ENCODE measurements around the gene FARS2. TPM values are rescaled to one million over a fixed set of nuclear protein-coding genes. Genes with fewer than 3 reads are reported as not detected.

Gene FARS2
- total and polyA plus RNA-seq, 2 donors (not counting 3 experiments of a cell fraction or from before 2014, with no cell fraction given) = 20.2 to 20.5 TPM

DNA sequence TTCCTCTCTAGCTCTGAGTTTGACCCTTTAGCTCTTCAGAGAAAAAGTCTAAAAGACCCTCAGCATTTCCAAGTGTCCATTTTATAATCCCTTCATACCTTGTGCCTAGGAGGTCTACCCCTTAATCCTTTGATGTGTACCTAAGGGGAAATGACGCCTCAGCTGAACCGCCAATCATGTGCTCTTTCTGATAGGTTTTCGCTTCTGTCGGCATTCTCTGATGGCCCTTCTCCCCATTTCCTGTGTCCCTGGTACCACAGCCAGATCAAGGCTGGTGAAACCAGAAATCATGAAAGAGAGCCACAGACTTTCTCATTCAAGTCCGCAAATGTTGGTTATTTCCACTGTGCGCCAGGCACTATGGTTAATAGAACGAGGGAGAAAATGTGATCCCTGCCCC lies 333.9 kb downstream of the FARS2 start:
- CTCF ChIA-PET = interaction anchor here (0.6 to 1.0 kb wide), 2 partner anchors 10 to 124 kb away, joined by 3 to 4 read pairs; no protein-coding TSS in a partner anchor
- Histone ChIP-seq H3K27me3 (ENCODE audit: control insufficient read depth in 2 of 2, insufficient read depth in 2 of 2, low read length in 2 of 2) (no peaks in the 10 kb centered on the region), H4K20me1 (replicated peaks; ENCODE audit: control insufficient read depth, extremely low read depth, insufficient read depth, low read length) (no peaks in the 10 kb centered on the region), H2AFZ (ENCODE audit: low read depth, low read length) (no peak overlapping the region), H3K4me2 (ENCODE audit: insufficient read depth, low read length) (no peak overlapping the region), H3K9me3 (replicated peaks; ENCODE audit: control insufficient read depth, insufficient read depth, low read length) (no peaks in the 10 kb centered on the region), H3K27ac (ENCODE audit: insufficient read depth, low read depth, low read length) (no peak overlapping the region), H3K9me1 (replicated peaks; ENCODE audit: control insufficient read depth, extremely low read depth, insufficient read depth, low read length) (no peaks in the 10 kb centered on the region), H3K9ac (replicated peaks; ENCODE audit: extremely low read depth, insufficient read depth, low read length) (no peak overlapping the region), H3K79me2 (ENCODE audit: control insufficient read depth, insufficient read depth, low read length) (no peaks in the 10 kb centered on the region), H3K36me3 (ENCODE audit: control insufficient read depth in 2 of 2, extremely low read depth in 1 of 2, insufficient read depth in 2 of 2, low read length in 2 of 2) (no peaks in the 10 kb centered on the region), H3K4me3 (replicated peaks in 1 of 3; ENCODE audit: insufficient read depth in 1 of 3, low read depth in 1 of 3, low read length in 3 of 3) (no peak overlapping the region), H3K4me1 (ENCODE audit: control insufficient read depth, extremely low read depth, insufficient read depth, low read length) (no peaks in the 10 kb centered on the region)
- FAIRE-seq (no peak), DNase-seq (ENCODE audit: low read depth, low spot score) (no peak)
- POLR2A ChIA-PET = no interaction called here
- TF ChIP-seq MYC (IDR thresholded peaks at IDR 0.05; ENCODE audit: low read depth, low read length) (no peak), EZH2 (IDR thresholded peaks at IDR 0.05; ENCODE audit: borderline replicate concordance, low read depth, low read length, severe bottlenecking) (no peak), POLR2AphosphoS5 (IDR thresholded peaks at IDR 0.05; ENCODE audit: insufficient read depth, low read depth, low read length) (no peak), FOS (IDR thresholded peaks at IDR 0.05; ENCODE audit: borderline replicate concordance, insufficient read depth, low read length) (no peak), POLR2A (IDR thresholded peaks at IDR 0.05; ENCODE audit: low read depth, low read length) (no peak), JUN (IDR thresholded peaks at IDR 0.05; ENCODE audit: borderline replicate concordance, insufficient read depth, insufficient read length, low read depth) (no peak), GATA2 (IDR thresholded peaks at IDR 0.05; ENCODE audit: insufficient read depth, insufficient read length, low read depth, low read length) (no peak)
- TF ChIP-seq, protein P1, sequence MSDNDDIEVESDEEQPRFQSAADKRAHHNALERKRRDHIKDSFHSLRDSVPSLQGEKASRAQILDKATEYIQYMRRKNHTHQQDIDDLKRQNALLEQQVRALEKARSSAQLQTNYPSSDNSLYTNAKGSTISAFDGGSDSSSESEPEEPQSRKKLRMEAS (IDR thresholded peaks at IDR 0.05; ENCODE audit: insufficient read depth, insufficient read length) = no peak
- TF ChIP-seq, protein P2, sequence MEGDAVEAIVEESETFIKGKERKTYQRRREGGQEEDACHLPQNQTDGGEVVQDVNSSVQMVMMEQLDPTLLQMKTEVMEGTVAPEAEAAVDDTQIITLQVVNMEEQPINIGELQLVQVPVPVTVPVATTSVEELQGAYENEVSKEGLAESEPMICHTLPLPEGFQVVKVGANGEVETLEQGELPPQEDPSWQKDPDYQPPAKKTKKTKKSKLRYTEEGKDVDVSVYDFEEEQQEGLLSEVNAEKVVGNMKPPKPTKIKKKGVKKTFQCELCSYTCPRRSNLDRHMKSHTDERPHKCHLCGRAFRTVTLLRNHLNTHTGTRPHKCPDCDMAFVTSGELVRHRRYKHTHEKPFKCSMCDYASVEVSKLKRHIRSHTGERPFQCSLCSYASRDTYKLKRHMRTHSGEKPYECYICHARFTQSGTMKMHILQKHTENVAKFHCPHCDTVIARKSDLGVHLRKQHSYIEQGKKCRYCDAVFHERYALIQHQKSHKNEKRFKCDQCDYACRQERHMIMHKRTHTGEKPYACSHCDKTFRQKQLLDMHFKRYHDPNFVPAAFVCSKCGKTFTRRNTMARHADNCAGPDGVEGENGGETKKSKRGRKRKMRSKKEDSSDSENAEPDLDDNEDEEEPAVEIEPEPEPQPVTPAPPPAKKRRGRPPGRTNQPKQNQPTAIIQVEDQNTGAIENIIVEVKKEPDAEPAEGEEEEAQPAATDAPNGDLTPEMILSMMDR (IDR thresholded peaks at IDR 0.05; ENCODE audit: extremely low read depth in 1 of 2, insufficient read depth in 1 of 2, low read depth in 1 of 2, low read length in 2 of 2) = no peak
- no TSS peak for BruUV-seq (replicated peaks)
- intact Hi-C loops (cut with micrococcal nuclease) (no loop called here), dilution Hi-C loops (cut with MboI; ENCODE audit: extremely low pct_ligation_motif_present, low sequenced_read_pairs) (no loop called here)
